ENCODE measurements around the gene GUCY1A1. TPM values are rescaled to one million over a fixed set of nuclear protein-coding genes. Genes with fewer than 3 reads are reported as not detected.
A peak's percentile ranks its signal among the peaks of the same experiment; 100 is the strongest.

The GUCY1A1 gene
- total RNA-seq, 1 experiment from 2014 or later = not detected

GRCh38 chr4:155759372-155760252 lies 93.0 kb downstream of the GUCY1A1 start:
- no peak overlapping the region for H3K27ac Mint-ChIP-seq (ENCODE audit: low read depth, unreplicated experiment)
- BruUV-seq (replicated peaks) = no TSS peak
- H3K4me3 Mint-ChIP-seq (ENCODE audit: unreplicated experiment) = peak overlapping the region; percentile 67
- TF ChIP-seq, protein P1, sequence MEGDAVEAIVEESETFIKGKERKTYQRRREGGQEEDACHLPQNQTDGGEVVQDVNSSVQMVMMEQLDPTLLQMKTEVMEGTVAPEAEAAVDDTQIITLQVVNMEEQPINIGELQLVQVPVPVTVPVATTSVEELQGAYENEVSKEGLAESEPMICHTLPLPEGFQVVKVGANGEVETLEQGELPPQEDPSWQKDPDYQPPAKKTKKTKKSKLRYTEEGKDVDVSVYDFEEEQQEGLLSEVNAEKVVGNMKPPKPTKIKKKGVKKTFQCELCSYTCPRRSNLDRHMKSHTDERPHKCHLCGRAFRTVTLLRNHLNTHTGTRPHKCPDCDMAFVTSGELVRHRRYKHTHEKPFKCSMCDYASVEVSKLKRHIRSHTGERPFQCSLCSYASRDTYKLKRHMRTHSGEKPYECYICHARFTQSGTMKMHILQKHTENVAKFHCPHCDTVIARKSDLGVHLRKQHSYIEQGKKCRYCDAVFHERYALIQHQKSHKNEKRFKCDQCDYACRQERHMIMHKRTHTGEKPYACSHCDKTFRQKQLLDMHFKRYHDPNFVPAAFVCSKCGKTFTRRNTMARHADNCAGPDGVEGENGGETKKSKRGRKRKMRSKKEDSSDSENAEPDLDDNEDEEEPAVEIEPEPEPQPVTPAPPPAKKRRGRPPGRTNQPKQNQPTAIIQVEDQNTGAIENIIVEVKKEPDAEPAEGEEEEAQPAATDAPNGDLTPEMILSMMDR (IDR thresholded peaks at IDR 0.05; ENCODE audit: unreplicated experiment) = no peak
- H3K9me3 Mint-ChIP-seq (ENCODE audit: unreplicated experiment) = peaks cover 6% of the 10 kb centered on the region
- no peak for DNase-seq (ENCODE audit: unreplicated experiment)
- no peaks in the 10 kb centered on the region for H3K36me3 Mint-ChIP-seq (ENCODE audit: insufficient read depth, unreplicated experiment)
- no peaks in the 10 kb centered on the region for H3K27me3 Mint-ChIP-seq (ENCODE audit: insufficient read depth, unreplicated experiment)
- H3K4me1 Mint-ChIP-seq (ENCODE audit: insufficient read depth, unreplicated experiment) = no peaks in the 10 kb centered on the region
- ChIA-PET POLR2A (interaction anchor here (1.1 kb wide), 1 partner anchor 14 kb away, joined by 4 read pairs; no protein-coding TSS in a partner anchor), CTCF (interaction anchor here (0.6 to 0.8 kb wide), 4 partner anchors 10 to 977 kb away, joined by 3 to 4 read pairs (median 4); no protein-coding TSS in a partner anchor)
- intact Hi-C loops (cut with micrococcal nuclease) = no loop called here

DNA sequence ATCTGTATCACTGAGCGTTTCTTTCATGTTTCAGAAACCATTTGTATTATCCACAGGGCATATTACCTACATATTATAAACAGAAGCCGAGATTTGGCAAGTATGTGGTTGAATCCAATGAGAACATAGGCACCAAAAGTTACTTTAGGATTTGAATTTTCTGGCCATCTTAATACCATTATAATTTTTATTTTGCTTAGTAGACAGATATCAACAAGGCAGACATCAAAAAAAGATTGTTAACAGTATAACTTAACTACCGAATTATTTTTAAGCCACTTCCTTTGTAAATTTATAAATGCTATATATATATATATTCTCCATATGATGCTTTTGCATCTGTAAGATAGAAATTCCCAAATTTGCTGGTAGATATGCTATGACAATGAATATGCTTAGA lies 94.4 kb downstream of the GUCY1A1 start:
- no peaks in the 10 kb centered on the region for H3K4me1 Mint-ChIP-seq (ENCODE audit: insufficient read depth, unreplicated experiment)
- no TSS peak for BruUV-seq (replicated peaks)
- H3K27me3 Mint-ChIP-seq (ENCODE audit: insufficient read depth, unreplicated experiment) = no peaks in the 10 kb centered on the region
- H3K9me3 Mint-ChIP-seq (ENCODE audit: unreplicated experiment) = peaks cover 6% of the 10 kb centered on the region
- intact Hi-C loops (cut with micrococcal nuclease) = no loop called here
- H3K4me3 Mint-ChIP-seq (ENCODE audit: unreplicated experiment) = no peak overlapping the region
- H3K27ac Mint-ChIP-seq (ENCODE audit: low read depth, unreplicated experiment) = no peak overlapping the region
- TF ChIP-seq, protein P1 (IDR thresholded peaks at IDR 0.05; ENCODE audit: unreplicated experiment) = no peak
- H3K36me3 Mint-ChIP-seq (ENCODE audit: insufficient read depth, unreplicated experiment) = no peaks in the 10 kb centered on the region
- CTCF ChIA-PET = no interaction called here
- POLR2A ChIA-PET = no interaction called here
- DNase-seq (ENCODE audit: unreplicated experiment) = no peak

GRCh38 chr4:155761916-155762315 lies 95.3 kb downstream of the GUCY1A1 start:
- H3K36me3 Mint-ChIP-seq (ENCODE audit: insufficient read depth, unreplicated experiment) = no peaks in the 10 kb centered on the region
- intact Hi-C loops (cut with micrococcal nuclease) = no loop called here
- peaks cover 3% of the 10 kb centered on the region for H3K9me3 Mint-ChIP-seq (ENCODE audit: unreplicated experiment)
- no peaks in the 10 kb centered on the region for H3K27me3 Mint-ChIP-seq (ENCODE audit: insufficient read depth, unreplicated experiment)
- no peaks in the 10 kb centered on the region for H3K4me1 Mint-ChIP-seq (ENCODE audit: insufficient read depth, unreplicated experiment)
- ChIA-PET POLR2A (interaction anchor here (1.1 kb wide), 1 partner anchor 190 kb away, joined by 3 read pairs; no protein-coding TSS in a partner anchor), CTCF (interaction anchor here (0.6 to 0.7 kb wide), 2 partner anchors 25 to 1136 kb away, joined by 3 to 4 read pairs; no protein-coding TSS in a partner anchor)
- DNase-seq (ENCODE audit: unreplicated experiment) = no peak
- H3K4me3 Mint-ChIP-seq (ENCODE audit: unreplicated experiment) = no peak overlapping the region
- TF ChIP-seq, protein P1 (IDR thresholded peaks at IDR 0.05; ENCODE audit: unreplicated experiment) = no peak
- no TSS peak for BruUV-seq (replicated peaks)
- no peak overlapping the region for H3K27ac Mint-ChIP-seq (ENCODE audit: low read depth, unreplicated experiment)

DNA sequence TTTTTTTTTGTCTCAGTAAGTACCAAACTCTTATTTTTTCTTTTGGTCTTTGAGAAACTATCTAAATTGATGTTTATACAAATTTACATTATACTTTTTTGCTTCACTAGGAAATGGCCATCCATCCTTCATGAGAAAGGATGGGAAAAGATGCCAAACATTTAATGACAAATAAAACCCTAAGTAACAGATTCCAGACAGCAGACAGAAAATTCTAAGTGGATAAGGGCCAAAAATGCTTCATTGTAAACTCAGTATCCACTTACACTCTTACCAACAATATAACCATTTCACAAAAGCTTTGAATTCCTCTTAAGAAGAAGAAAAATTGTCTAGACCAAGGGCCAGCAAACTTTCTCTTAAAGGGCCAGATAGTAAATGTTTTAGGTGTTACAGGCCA lies 95.7 kb downstream of the GUCY1A1 start:
- Mint-ChIP-seq H3K4me3 (ENCODE audit: unreplicated experiment) (no peak overlapping the region), H3K27ac (ENCODE audit: low read depth, unreplicated experiment) (no peak overlapping the region), H3K27me3 (ENCODE audit: insufficient read depth, unreplicated experiment) (no peaks in the 10 kb centered on the region), H3K36me3 (ENCODE audit: insufficient read depth, unreplicated experiment) (no peaks in the 10 kb centered on the region), H3K9me3 (ENCODE audit: unreplicated experiment) (no peaks in the 10 kb centered on the region), H3K4me1 (ENCODE audit: insufficient read depth, unreplicated experiment) (no peaks in the 10 kb centered on the region)
- TF ChIP-seq, protein P1 (IDR thresholded peaks at IDR 0.05; ENCODE audit: unreplicated experiment) = no peak
- no TSS peak for BruUV-seq (replicated peaks)
- POLR2A ChIA-PET = interaction anchor here (1.1 kb wide), 1 partner anchor 190 kb away, joined by 3 read pairs; no protein-coding TSS in a partner anchor
- no peak for DNase-seq (ENCODE audit: unreplicated experiment)
- CTCF ChIA-PET = interaction anchor here (0.6 to 0.7 kb wide), 3 partner anchors 24 to 1136 kb away, joined by 3 to 4 read pairs (median 3); no protein-coding TSS in a partner anchor
- intact Hi-C loops (cut with micrococcal nuclease) = no loop called here
